GM23338 (cell line): ENCODE results near the gene CEACAM16. TPM values are rescaled to one million over a fixed set of nuclear protein-coding genes. Genes with fewer than 3 reads are reported as not detected.
A peak's percentile ranks its signal among the peaks of the same experiment; 100 is the strongest.

Experiments used
- ATAC-seq: fragments of 200-7000 bp; cut with Tn5 transposase; 3 replicates; pipeline ENCODE4 v1.9.1; 2020
- DNase-seq: peaks from one replicate; pipeline ENCODE4 v3.0.0-alpha.2; 2015; ENCODE audit warnings: low spot score
- H2AFZ ChIP-seq: fragments of 200-600 bp; sonication (generic); 2 replicates; pipeline ENCODE4 v1.8.0; 2016; ENCODE audit warnings: antibody characterized with exemption, mild to moderate bottlenecking, moderate library complexity
- H3F3A ChIP-seq: fragments of 200-600 bp; sonication (generic); replicated peaks from 2 replicates; pipeline ENCODE4 v1.8.0; 2017; ENCODE audit warnings: antibody characterized with exemption, mixed run types, low read depth
- H3K27ac ChIP-seq: fragments of 200-600 bp; sonication (generic); 2 replicates; pipeline ENCODE4 v1.6.1; 2016; ENCODE audit warnings: low read depth
- H3K27me3 ChIP-seq: fragments of 200-600 bp; sonication (generic); 2 replicates; pipeline ENCODE4 v1.8.0; 2016; ENCODE audit warnings: mild to moderate bottlenecking, mixed run types, moderate library complexity; ENCODE audit not compliant: insufficient read depth
- H3K36me3 ChIP-seq: fragments of 200-600 bp; sonication (generic); 2 replicates; pipeline ENCODE4 v1.8.0; 2016; ENCODE audit warnings: mild to moderate bottlenecking; ENCODE audit not compliant: insufficient read depth
- H3K4me1 ChIP-seq: fragments of 200-600 bp; sonication (generic); 2 replicates; pipeline ENCODE4 v1.8.0; 2016; ENCODE audit warnings: mild to moderate bottlenecking, moderate library complexity; ENCODE audit not compliant: insufficient read depth
- H3K4me2 ChIP-seq: fragments of 200-600 bp; sonication (generic); 2 replicates; pipeline ENCODE4 v1.7.1; 2017; ENCODE audit warnings: mixed run types
- H3K4me3 ChIP-seq: fragments of 200-600 bp; sonication (generic); 2 replicates; pipeline ENCODE4 v1.6.1; 2016; ENCODE audit warnings: mixed run types
- H3K79me2 ChIP-seq: fragments of 200-600 bp; sonication (generic); replicated peaks from 2 replicates; pipeline ENCODE4 v1.8.0; 2017; ENCODE audit warnings: mild to moderate bottlenecking; ENCODE audit not compliant: insufficient read depth
- H3K9me2 ChIP-seq: fragments of 200-600 bp; sonication (generic); 2 replicates; pipeline ENCODE4 v1.8.0; 2017; ENCODE audit not compliant: insufficient read depth
- H4K20me1 ChIP-seq: fragments of 200-600 bp; sonication (generic); replicated peaks from 2 replicates; pipeline ENCODE4 v1.8.0; 2017; ENCODE audit warnings: mild to moderate bottlenecking; ENCODE audit not compliant: insufficient read depth
- H3K27ac Mint-ChIP-seq: 2 replicates; pipeline ENCODE4 v1.8.0; 2020; ENCODE audit warnings: inconsistent platforms, mild to moderate bottlenecking, moderate library complexity, mixed read lengths
- H3K27me3 Mint-ChIP-seq: 3 replicates; pipeline ENCODE4 v1.8.0; 2022; ENCODE audit warnings: low read depth, mild to moderate bottlenecking, moderate library complexity, mixed read lengths, inconsistent platforms; ENCODE audit not compliant: insufficient read depth, poor library complexity
- H3K36me3 Mint-ChIP-seq: 3 replicates; pipeline ENCODE4 v1.8.0; 2021; ENCODE audit warnings: low read depth, mild to moderate bottlenecking, inconsistent platforms, moderate library complexity, mixed read lengths
- H3K4me1 Mint-ChIP-seq: 3 replicates; pipeline ENCODE4 v1.8.0; 2020; ENCODE audit warnings: mild to moderate bottlenecking, inconsistent platforms, mixed read lengths
- H3K4me3 Mint-ChIP-seq: 3 replicates; pipeline ENCODE4 v1.8.0; 2021; ENCODE audit warnings: moderate library complexity, mild to moderate bottlenecking, inconsistent platforms, mixed read lengths
- H3K9me3 Mint-ChIP-seq: 3 replicates; pipeline ENCODE4 v1.8.0; 2020; ENCODE audit warnings: moderate library complexity, mild to moderate bottlenecking, inconsistent platforms, mixed read lengths
- CTCF ChIP-seq, 2 experiments: fragments of 200-600 bp in 1 of 2; sonication (generic) in 1 of 2; conservative IDR thresholded peaks; 2 replicates each; pipeline versions ENCODE4 v1.5.1 to v1.6.1; 2016 to 2017; ENCODE audit warnings: antibody characterized with exemption in 2 of 2, low read depth in 2 of 2, mild to moderate bottlenecking in 2 of 2, moderate library complexity in 1 of 2
- EZH2 ChIP-seq: fragments of 200-600 bp; sonication (generic); IDR thresholded peaks from one replicate; pipeline ENCODE4 v1.8.0; 2017; ENCODE audit warnings: antibody characterized with exemption, mild to moderate bottlenecking, low read depth; ENCODE audit not compliant: unreplicated experiment
- JUNB ChIP-seq: IDR thresholded peaks from one replicate; pipeline ENCODE4 v1.6.1; 2016; ENCODE audit warnings: antibody characterized with exemption; ENCODE audit not compliant: unreplicated experiment
- ZNF114 ChIP-seq: fragments of 250-450 bp; sonication (Bioruptor Pico); IDR thresholded peaks from 2 replicates; pipeline ENCODE4 v1.5.0; 2020; ENCODE audit warnings: mild to moderate bottlenecking, moderate library complexity
- ZNF331 ChIP-seq: fragments of 250-450 bp; sonication (Bioruptor Pico); IDR thresholded peaks from 2 replicates; pipeline ENCODE4 v1.5.0; 2020; ENCODE audit warnings: low read depth, mild to moderate bottlenecking, moderate library complexity
- polyA plus RNA-seq: library from polyadenylated mRNA; unstranded; fragments of >200 nt; fragmentation: Nextera tagmentation; extraction: Ambion mirVana; gene quantifications from 2 replicates; pipeline ENCODE4 v1.2.1, GENCODE V29; 2016
- total RNA-seq: library from RNA; depleted of rRNA; stranded (reverse); fragments of >200 nt; shearing (Covaris generic); gene quantifications from 2 replicates; pipeline ENCODE4 v1.2.3, GENCODE V29; 2014
- TF ChIP-seq, protein P1 (sequence below): fragments of 250-450 bp; sonication (Bioruptor Pico); IDR thresholded peaks from 2 replicates; pipeline ENCODE4 v1.5.0; 2020; ENCODE audit warnings: mild to moderate bottlenecking, moderate library complexity

The CEACAM16 gene
- total and polyA plus RNA-seq, 2 experiments from 2014 or later = not detected

DNA sequence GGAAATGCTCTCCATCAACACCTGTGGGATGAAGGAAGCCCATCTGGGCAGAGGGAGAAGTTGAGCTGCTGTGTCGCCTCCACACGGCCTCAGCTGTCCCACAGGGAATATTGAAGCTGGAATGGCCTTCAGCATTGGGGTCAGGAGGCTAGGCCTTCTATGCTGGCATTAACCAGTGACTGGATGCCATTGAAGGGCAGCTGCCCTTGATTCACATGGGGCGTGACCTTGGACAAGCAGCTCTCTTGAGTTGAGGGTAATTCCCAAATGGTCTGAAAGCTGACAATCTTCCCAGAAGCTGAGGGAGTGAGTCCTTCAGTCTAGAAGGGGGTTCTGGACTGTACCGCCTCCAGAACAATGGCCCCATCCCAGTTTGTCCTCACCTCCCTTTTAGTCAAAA is 56.3 kb downstream of the CEACAM16 start:
- no peak overlapping the region for H3K27ac ChIP-seq
- H3K4me2 ChIP-seq = peak overlapping the region; percentile 94
- H3K4me3 Mint-ChIP-seq = peak overlapping the region; percentile 72
- H3K4me3 ChIP-seq = peak overlapping the region; percentile 72
- H2AFZ ChIP-seq = no peak overlapping the region
- peaks cover 16% of the 10 kb centered on the region; the same call in 1 of the 2 replicates for H3F3A ChIP-seq
- H3K4me1 ChIP-seq = peaks cover 33% of the 10 kb centered on the region
- H3K9me2 ChIP-seq = no peaks in the 10 kb centered on the region
- H3K36me3 ChIP-seq = no peaks in the 10 kb centered on the region
- peaks cover 83% of the 10 kb centered on the region for H3K27me3 ChIP-seq
- peak; percentile 31 for TF ChIP-seq EZH2
- TF ChIP-seq, protein P1, sequence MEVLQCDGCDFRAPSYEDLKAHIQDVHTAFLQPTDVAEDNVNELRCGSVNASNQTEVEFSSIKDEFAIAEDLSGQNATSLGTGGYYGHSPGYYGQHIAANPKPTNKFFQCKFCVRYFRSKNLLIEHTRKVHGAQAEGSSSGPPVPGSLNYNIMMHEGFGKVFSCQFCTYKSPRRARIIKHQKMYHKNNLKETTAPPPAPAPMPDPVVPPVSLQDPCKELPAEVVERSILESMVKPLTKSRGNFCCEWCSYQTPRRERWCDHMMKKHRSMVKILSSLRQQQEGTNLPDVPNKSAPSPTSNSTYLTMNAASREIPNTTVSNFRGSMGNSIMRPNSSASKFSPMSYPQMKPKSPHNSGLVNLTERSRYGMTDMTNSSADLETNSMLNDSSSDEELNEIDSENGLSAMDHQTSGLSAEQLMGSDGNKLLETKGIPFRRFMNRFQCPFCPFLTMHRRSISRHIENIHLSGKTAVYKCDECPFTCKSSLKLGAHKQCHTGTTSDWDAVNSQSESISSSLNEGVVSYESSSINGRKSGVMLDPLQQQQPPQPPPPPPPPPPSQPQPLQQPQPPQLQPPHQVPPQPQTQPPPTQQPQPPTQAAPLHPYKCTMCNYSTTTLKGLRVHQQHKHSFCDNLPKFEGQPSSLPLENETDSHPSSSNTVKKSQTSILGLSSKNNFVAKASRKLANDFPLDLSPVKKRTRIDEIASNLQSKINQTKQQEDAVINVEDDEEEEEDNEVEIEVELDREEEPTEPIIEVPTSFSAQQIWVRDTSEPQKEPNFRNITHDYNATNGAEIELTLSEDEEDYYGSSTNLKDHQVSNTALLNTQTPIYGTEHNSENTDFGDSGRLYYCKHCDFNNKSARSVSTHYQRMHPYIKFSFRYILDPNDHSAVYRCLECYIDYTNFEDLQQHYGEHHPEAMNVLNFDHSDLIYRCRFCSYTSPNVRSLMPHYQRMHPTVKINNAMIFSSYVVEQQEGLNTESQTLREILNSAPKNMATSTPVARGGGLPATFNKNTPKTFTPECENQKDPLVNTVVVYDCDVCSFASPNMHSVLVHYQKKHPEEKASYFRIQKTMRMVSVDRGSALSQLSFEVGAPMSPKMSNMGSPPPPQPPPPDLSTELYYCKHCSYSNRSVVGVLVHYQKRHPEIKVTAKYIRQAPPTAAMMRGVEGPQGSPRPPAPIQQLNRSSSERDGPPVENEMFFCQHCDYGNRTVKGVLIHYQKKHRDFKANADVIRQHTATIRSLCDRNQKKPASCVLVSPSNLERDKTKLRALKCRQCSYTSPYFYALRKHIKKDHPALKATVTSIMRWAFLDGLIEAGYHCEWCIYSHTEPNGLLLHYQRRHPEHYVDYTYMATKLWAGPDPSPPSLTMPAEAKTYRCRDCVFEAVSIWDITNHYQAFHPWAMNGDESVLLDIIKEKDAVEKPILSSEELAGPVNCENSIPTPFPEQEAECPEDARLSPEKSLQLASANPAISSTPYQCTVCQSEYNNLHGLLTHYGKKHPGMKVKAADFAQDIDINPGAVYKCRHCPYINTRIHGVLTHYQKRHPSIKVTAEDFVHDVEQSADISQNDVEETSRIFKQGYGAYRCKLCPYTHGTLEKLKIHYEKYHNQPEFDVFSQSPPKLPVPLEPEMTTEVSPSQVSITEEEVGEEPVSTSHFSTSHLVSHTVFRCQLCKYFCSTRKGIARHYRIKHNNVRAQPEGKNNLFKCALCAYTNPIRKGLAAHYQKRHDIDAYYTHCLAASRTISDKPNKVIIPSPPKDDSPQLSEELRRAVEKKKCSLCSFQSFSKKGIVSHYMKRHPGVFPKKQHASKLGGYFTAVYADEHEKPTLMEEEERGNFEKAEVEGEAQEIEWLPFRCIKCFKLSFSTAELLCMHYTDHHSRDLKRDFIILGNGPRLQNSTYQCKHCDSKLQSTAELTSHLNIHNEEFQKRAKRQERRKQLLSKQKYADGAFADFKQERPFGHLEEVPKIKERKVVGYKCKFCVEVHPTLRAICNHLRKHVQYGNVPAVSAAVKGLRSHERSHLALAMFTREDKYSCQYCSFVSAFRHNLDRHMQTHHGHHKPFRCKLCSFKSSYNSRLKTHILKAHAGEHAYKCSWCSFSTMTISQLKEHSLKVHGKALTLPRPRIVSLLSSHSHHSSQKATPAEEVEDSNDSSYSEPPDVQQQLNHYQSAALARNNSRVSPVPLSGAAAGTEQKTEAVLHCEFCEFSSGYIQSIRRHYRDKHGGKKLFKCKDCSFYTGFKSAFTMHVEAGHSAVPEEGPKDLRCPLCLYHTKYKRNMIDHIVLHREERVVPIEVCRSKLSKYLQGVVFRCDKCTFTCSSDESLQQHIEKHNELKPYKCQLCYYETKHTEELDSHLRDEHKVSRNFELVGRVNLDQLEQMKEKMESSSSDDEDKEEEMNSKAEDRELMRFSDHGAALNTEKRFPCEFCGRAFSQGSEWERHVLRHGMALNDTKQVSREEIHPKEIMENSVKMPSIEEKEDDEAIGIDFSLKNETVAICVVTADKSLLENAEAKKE (CRISPR knock-in tag) = no peak
- H3K4me1 Mint-ChIP-seq = peaks cover 32% of the 10 kb centered on the region
- DNase-seq (no peak), ATAC-seq (no peak)
- H3K36me3 Mint-ChIP-seq = no peaks in the 10 kb centered on the region
- H3K79me2 ChIP-seq = no peaks in the 10 kb centered on the region
- H3K27ac Mint-ChIP-seq = no peak overlapping the region
- H3K27me3 Mint-ChIP-seq = peaks cover 77% of the 10 kb centered on the region
- H4K20me1 ChIP-seq = no peaks in the 10 kb centered on the region
- no peaks in the 10 kb centered on the region; the same call in 2 of the 3 replicates for H3K9me3 Mint-ChIP-seq

GRCh38 chr19:44756089-44756562 is 57.2 kb downstream of the CEACAM16 start:
- Histone ChIP-seq H3K4me1 (peaks cover 33% of the 10 kb centered on the region), H4K20me1 (no peaks in the 10 kb centered on the region)
- TF ChIP-seq ZNF331 (CRISPR knock-in tag) = no peak
- TF ChIP-seq EZH2 = no peak
- no peak for TF ChIP-seq CTCF (conservative IDR thresholded peaks at IDR 0.05; ENCODE audit: low read depth in 2 of 2)
- no peak for TF ChIP-seq ZNF114 (CRISPR knock-in tag)
- TF ChIP-seq JUNB = no peak

More at GRCh38 chr19:44756089-44756562, 57.2 kb downstream of the CEACAM16 start:
- H3K27ac ChIP-seq = no peak overlapping the region
- H3K9me3 Mint-ChIP-seq = no peaks in the 10 kb centered on the region; the same call in 2 of the 3 replicates
- H3K4me1 Mint-ChIP-seq = peaks cover 32% of the 10 kb centered on the region
- peaks cover 16% of the 10 kb centered on the region; the same call in 1 of the 2 replicates for H3F3A ChIP-seq
- peaks cover 68% of the 10 kb centered on the region for H3K27me3 Mint-ChIP-seq
- no peak overlapping the region for H3K4me3 ChIP-seq
- no peak overlapping the region for H2AFZ ChIP-seq
- no peak overlapping the region for H3K4me2 ChIP-seq
- ATAC-seq = no peak
- H3K79me2 ChIP-seq = no peaks in the 10 kb centered on the region
- peaks cover 74% of the 10 kb centered on the region for H3K27me3 ChIP-seq
- H3K36me3 ChIP-seq = no peaks in the 10 kb centered on the region
- H3K27ac Mint-ChIP-seq = no peak overlapping the region
- DNase-seq = no peak
- H3K36me3 Mint-ChIP-seq = no peaks in the 10 kb centered on the region
- peak overlapping the region; percentile 34; the same call in 1 of the 3 replicates for H3K4me3 Mint-ChIP-seq
- no peaks in the 10 kb centered on the region for H3K9me2 ChIP-seq
